Hepatocyte (in vitro differentiated cells): ENCODE results near the gene HES7. TPM values are rescaled to one million over a fixed set of nuclear protein-coding genes. Genes with fewer than 3 reads are reported as not detected.

Source experiments
- DNase-seq: peaks from one replicate; pipeline ENCODE4 v3.0.0-alpha.2; 2016; ENCODE audit warnings: low spot score
- H2AFZ ChIP-seq: fragments of 200-600 bp; sonication (generic); 2 replicates; pipeline ENCODE4 v1.6.0; 2016; ENCODE audit warnings: antibody characterized with exemption, mild to moderate bottlenecking
- H3K27ac ChIP-seq: fragments of 200-600 bp; sonication (generic); 2 replicates; pipeline ENCODE4 v1.5.1; 2016; ENCODE audit warnings: mild to moderate bottlenecking
- H3K27me3 ChIP-seq: fragments of 200-600 bp; sonication (generic); 2 replicates; pipeline ENCODE4 v1.6.1; 2016
- H3K36me3 ChIP-seq: fragments of 200-600 bp; sonication (generic); replicated peaks from 2 replicates; pipeline ENCODE4 v1.5.1; 2016; ENCODE audit warnings: low read depth; ENCODE audit not compliant: insufficient read depth
- H3K4me1 ChIP-seq: fragments of 200-600 bp; sonication (generic); 2 replicates; pipeline ENCODE4 v1.5.1; 2016; ENCODE audit warnings: mild to moderate bottlenecking, moderate library complexity; ENCODE audit not compliant: insufficient read depth
- H3K4me2 ChIP-seq: fragments of 200-600 bp; sonication (generic); 2 replicates; pipeline ENCODE4 v1.6.0; 2016
- H3K4me3 ChIP-seq: fragments of 200-600 bp; sonication (generic); 2 replicates; pipeline ENCODE4 v1.5.1; 2016; ENCODE audit warnings: mild to moderate bottlenecking
- H3K79me2 ChIP-seq: fragments of 200-600 bp; sonication (generic); 2 replicates; pipeline ENCODE4 v1.6.0; 2017; ENCODE audit warnings: mild to moderate bottlenecking
- H3K9me2 ChIP-seq: fragments of 200-600 bp; sonication (generic); replicated peaks from 2 replicates; pipeline ENCODE4 v1.6.0; 2017; ENCODE audit warnings: mild to moderate bottlenecking; ENCODE audit not compliant: insufficient read depth
- H3K9me3 ChIP-seq: fragments of 200-600 bp; sonication (generic); 2 replicates; pipeline ENCODE4 v1.5.1; 2016; ENCODE audit warnings: low read depth, mild to moderate bottlenecking
- H4K20me1 ChIP-seq: fragments of 200-600 bp; sonication (generic); 2 replicates; pipeline ENCODE4 v1.6.0; 2016; ENCODE audit warnings: mild to moderate bottlenecking; ENCODE audit not compliant: insufficient read depth, poor library complexity, severe bottlenecking
- EZH2 ChIP-seq: fragments of 200-600 bp; sonication (generic); IDR thresholded peaks from 2 replicates; pipeline ENCODE4 v1.6.1; 2016; ENCODE audit warnings: antibody characterized with exemption, mild to moderate bottlenecking, borderline replicate concordance
- EZH2phosphoT487 ChIP-seq: fragments of 200-600 bp; sonication (generic); IDR thresholded peaks from one replicate; pipeline ENCODE4 v1.6.1; 2018; ENCODE audit warnings: antibody characterized with exemption, mild to moderate bottlenecking, low read depth, moderate library complexity; ENCODE audit not compliant: unreplicated experiment, severe bottlenecking
- WGBS: methylation state at CpG from one replicate; pipeline ENCODE4 v1.1.6; 2016; ENCODE audit warnings: low lambda C conversion rate; ENCODE audit errors: missing lambda C conversion rate; 5-methylcytosine and 5-hydroxymethylcytosine counted together
- polyA plus RNA-seq: library from polyadenylated mRNA; unstranded; fragments of >200 nt; fragmentation: Nextera tagmentation; extraction: Ambion mirVana; gene quantifications from 2 replicates; pipeline ENCODE4 v1.2.1, GENCODE V29; 2016
- total RNA-seq: library from RNA; depleted of rRNA; stranded (reverse); fragments of >200 nt; gene quantifications from 2 replicates; pipeline ENCODE4 v1.2.3, GENCODE V29; 2014
- TF ChIP-seq, protein P1 (sequence below): fragments of 200-600 bp; sonication (generic); IDR thresholded peaks from 2 replicates; pipeline ENCODE4 v1.5.1; 2016; ENCODE audit warnings: antibody characterized with exemption, mild to moderate bottlenecking; ENCODE audit not compliant: poor library complexity

Gene HES7
- total and polyA plus RNA-seq, 2 experiments from 2014 or later: not detected

- peak; percentile 39 for DNase-seq
- H4K20me1 ChIP-seq: peaks cover 5% of the 10 kb centered on the region
- TF ChIP-seq, protein P1, sequence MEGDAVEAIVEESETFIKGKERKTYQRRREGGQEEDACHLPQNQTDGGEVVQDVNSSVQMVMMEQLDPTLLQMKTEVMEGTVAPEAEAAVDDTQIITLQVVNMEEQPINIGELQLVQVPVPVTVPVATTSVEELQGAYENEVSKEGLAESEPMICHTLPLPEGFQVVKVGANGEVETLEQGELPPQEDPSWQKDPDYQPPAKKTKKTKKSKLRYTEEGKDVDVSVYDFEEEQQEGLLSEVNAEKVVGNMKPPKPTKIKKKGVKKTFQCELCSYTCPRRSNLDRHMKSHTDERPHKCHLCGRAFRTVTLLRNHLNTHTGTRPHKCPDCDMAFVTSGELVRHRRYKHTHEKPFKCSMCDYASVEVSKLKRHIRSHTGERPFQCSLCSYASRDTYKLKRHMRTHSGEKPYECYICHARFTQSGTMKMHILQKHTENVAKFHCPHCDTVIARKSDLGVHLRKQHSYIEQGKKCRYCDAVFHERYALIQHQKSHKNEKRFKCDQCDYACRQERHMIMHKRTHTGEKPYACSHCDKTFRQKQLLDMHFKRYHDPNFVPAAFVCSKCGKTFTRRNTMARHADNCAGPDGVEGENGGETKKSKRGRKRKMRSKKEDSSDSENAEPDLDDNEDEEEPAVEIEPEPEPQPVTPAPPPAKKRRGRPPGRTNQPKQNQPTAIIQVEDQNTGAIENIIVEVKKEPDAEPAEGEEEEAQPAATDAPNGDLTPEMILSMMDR: no peak
- TF ChIP-seq EZH2: no peak
- TF ChIP-seq EZH2phosphoT487: no peak
- peak overlapping the region; percentile 95 for H2AFZ ChIP-seq
- WGBS: 5% methylated on average over 11 of the region's 55 CpGs
- no peaks in the 10 kb centered on the region for H3K9me2 ChIP-seq
- peak overlapping the region; percentile 54 for H3K4me3 ChIP-seq
- peak overlapping the region; percentile 97 for H3K4me2 ChIP-seq
- H3K9me3 ChIP-seq: no peaks in the 10 kb centered on the region
- H3K27ac ChIP-seq: peak overlapping the region; percentile 100
- peaks cover 27% of the 10 kb centered on the region for H3K79me2 ChIP-seq
- peaks cover 25% of the 10 kb centered on the region for H3K4me1 ChIP-seq
- H3K27me3 ChIP-seq: no peaks in the 10 kb centered on the region
- no peaks in the 10 kb centered on the region for H3K36me3 ChIP-seq
Measured at GRCh38 chr17:8162997-8163977, 39.4 kb upstream of the HES7 start.

GRCh38 chr17:8162233-8162996 lies 38.5 kb upstream of the HES7 start, which contains the start of gene VAMP2:
TSS of gene VAMP2 (minus strand) at chr17:8162948. CDS start at chr17:8162879, 69 bp downstream.
- peak within 1 kb of the TSS; percentile 100 for H3K4me3 ChIP-seq
- H3K27ac ChIP-seq: peak within 1 kb of the TSS; percentile 100
- H4K20me1 ChIP-seq: peaks cover 5% of the 10 kb centered on the region
- under 1% methylated on average over 41 of the region's 75 CpGs for WGBS
- no peaks in the 10 kb centered on the region for H3K36me3 ChIP-seq
- TF ChIP-seq, protein P1: no peak
- TF ChIP-seq EZH2: no peak
- TF ChIP-seq EZH2phosphoT487: no peak
- H3K4me1 ChIP-seq: peaks cover 25% of the 10 kb centered on the region
- no peaks in the 10 kb centered on the region for H3K9me2 ChIP-seq
- H3K27me3 ChIP-seq: no peaks in the 10 kb centered on the region
- DNase-seq: peak; percentile 94
- peak within 1 kb of the TSS; percentile 99 for H3K4me2 ChIP-seq
- H3K79me2 ChIP-seq: peaks cover 27% of the 10 kb centered on the region
- peak within 1 kb of the TSS; percentile 95 for H2AFZ ChIP-seq
- no peaks in the 10 kb centered on the region for H3K9me3 ChIP-seq

- Histone ChIP-seq H3K9me2 (no peaks in the 10 kb centered on the region), H3K27me3 (no peaks in the 10 kb centered on the region), H3K4me2 (peak overlapping the region; percentile 99), H3K36me3 (no peaks in the 10 kb centered on the region), H3K9me3 (no peaks in the 10 kb centered on the region), H3K27ac (peak overlapping the region; percentile 100), H4K20me1 (peaks cover 5% of the 10 kb centered on the region), H3K4me1 (peaks cover 28% of the 10 kb centered on the region), H2AFZ (no peak overlapping the region), H3K79me2 (peaks cover 27% of the 10 kb centered on the region), H3K4me3 (peak overlapping the region; percentile 100)
- 80% methylated on average over 19 of the region's 19 CpGs for WGBS
- no peak for DNase-seq
- TF ChIP-seq, protein P1: no peak
- TF ChIP-seq EZH2 (no peak), EZH2phosphoT487 (no peak)
Measured at GRCh38 chr17:8161289-8162232, 37.7 kb upstream of the HES7 start.
